Body of pancreas (tissue), 4 donors: ENCODE results near the gene PLOD1.
"Not testable (repeated sequence)": the region's sequence is repeated elsewhere in the genome, so short reads cannot be mapped to it uniquely, and the experiment has no call there.

Source experiments
- CTCF ChIP-seq, 7 experiments: fragments of 450-650 bp in 4 of 7; fragments of 200-600 bp in 3 of 7; sonication (generic) in 3 of 7; IDR thresholded peaks; one replicate each; pipeline ENCODE4 v1.5.1; 2016 to 2019; ENCODE audit warnings: antibody characterized with exemption in 7 of 7
- POLR2A ChIP-seq, 3 donors: fragments of 450-650 bp; IDR thresholded peaks; one replicate each; pipeline ENCODE4 v1.6.1; 2016; ENCODE audit warnings: antibody characterized with exemption in 3 of 3, mild to moderate bottlenecking in 2 of 3

DNA sequence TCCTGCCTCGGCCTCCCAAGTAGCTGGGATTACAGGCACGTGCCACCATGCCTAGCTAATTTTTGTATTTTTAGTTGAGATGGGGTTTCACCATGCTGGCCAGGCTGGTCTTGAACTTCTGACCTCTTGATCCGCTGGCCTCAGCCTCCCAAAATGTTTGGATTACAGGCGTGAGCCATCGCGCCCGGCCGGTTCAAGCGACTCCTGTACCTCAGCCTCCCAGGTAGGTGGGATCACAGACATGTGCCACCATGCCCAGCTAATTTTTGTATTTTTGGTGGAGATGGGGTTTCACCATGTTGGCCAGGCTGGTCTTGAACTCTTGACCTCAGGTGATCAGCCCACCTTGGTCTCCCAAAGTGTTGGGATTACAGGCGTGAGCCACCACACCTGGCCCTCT lies 1.2 kb downstream of the PLOD1 start:
- TF ChIP-seq POLR2A, CTCF (IDR thresholded peaks at IDR 0.05): not testable (repeated sequence)
